A549 (cell line): Measurements from ENCODE around the gene FAF1. TPM values are rescaled to one million over a fixed set of nuclear protein-coding genes. Genes with fewer than 3 reads are reported as not detected.
"Not testable (repeated sequence)": the region's sequence is repeated elsewhere in the genome, so short reads cannot be mapped to it uniquely, and the experiment has no call there.

ENCODE experiments used
- ATAC-seq, 2 experiments: fragments of 200-7000 bp in 1 of 2; fragments of >200 bp in 1 of 2; cut with Nextera tagmentation in 1 of 2; cut with Tn5 transposase in 1 of 2; 3 replicates each; pipeline versions ENCODE4 v1.8.0 to v1.9.1; 2018 to 2020; ENCODE audit warnings: mild to moderate bottlenecking in 1 of 2, moderate library complexity in 1 of 2
- CTCF ChIA-PET: fragments of 300-600 bp; sonication (Branson Sonifier 250); formaldehyde crosslinking; extraction: SDS; loops from one replicate; lab custom pipeline; 2021; ENCODE audit warnings: antibody characterized with exemption, inconsistent platforms; lab: Yijun Ruan, JAX
- POLR2A ChIA-PET: fragments of 350-600 bp; formaldehyde crosslinking; extraction: SDS; loops from one replicate; lab custom pipeline; 2021; ENCODE audit warnings: antibody characterized with exemption, inconsistent platforms; lab: Yijun Ruan, JAX
- DNase-seq, 2 experiments: peaks; one replicate each; pipeline versions ENCODE4 v3.0.0 to v3.0.0-alpha.2; 2011 to 2016; ENCODE audit warnings: low read depth in 1 of 2, low spot score in 1 of 2
- FAIRE-seq: peaks from 2 replicates; lab custom pipeline; 2011; peaks lifted over from hg19 to GRCh38; lab: Jason Lieb, UNC
- H3K27ac ChIP-seq, 2 experiments: fragments of >200 bp; sonication (Bioruptor Twin); formaldehyde crosslinking; 3 replicates each; pipeline ENCODE4 v1.5.1; 2016 to 2017
- H3K4me1 ChIP-seq: fragments of >200 bp; sonication (Bioruptor Twin); formaldehyde crosslinking; 3 replicates; pipeline ENCODE4 v1.6.1; 2016
- H3K4me2 ChIP-seq: fragments of >200 bp; sonication (Bioruptor Twin); formaldehyde crosslinking; 3 replicates; pipeline ENCODE4 v1.6.1; 2016
- H3K4me3 ChIP-seq: fragments of >200 bp; sonication (Bioruptor Twin); formaldehyde crosslinking; 3 replicates; pipeline ENCODE4 v1.5.1; 2016
- H3K9me3 ChIP-seq: fragments of >200 bp; sonication (Bioruptor Twin); formaldehyde crosslinking; 3 replicates; pipeline ENCODE4 v1.6.1; 2016
- CBX2 ChIP-seq: fragments of 200-600 bp; sonication (generic); IDR thresholded peaks from 2 replicates; pipeline ENCODE4 v1.6.1; 2016; ENCODE audit warnings: low read depth, mild to moderate bottlenecking, borderline replicate concordance
- CHD2 ChIP-seq: fragments of 150-350 bp; IDR thresholded peaks from 2 replicates; pipeline ENCODE4 v1.6.1; 2014; ENCODE audit warnings: low read length; ENCODE audit not compliant: partially characterized antibody
- EHMT2 ChIP-seq: fragments of 200-600 bp; sonication (generic); IDR thresholded peaks from 2 replicates; pipeline ENCODE4 v1.6.1; 2016; ENCODE audit warnings: antibody characterized with exemption, low read depth, mild to moderate bottlenecking, moderate library complexity
- EP300 ChIP-seq, 2 experiments: fragments of >200 bp; sonication (Bioruptor Twin); formaldehyde crosslinking; IDR thresholded peaks; 2 replicates in 1 of 2; 3 replicates in 1 of 2; pipeline ENCODE4 v1.6.1; 2016 to 2017
- FOSB ChIP-seq: fragments of 250-450 bp; sonication (Bioruptor Pico); IDR thresholded peaks from 2 replicates; pipeline ENCODE4 v1.5.0; 2020; ENCODE audit warnings: mild to moderate bottlenecking, moderate library complexity
- HOXA7 ChIP-seq: fragments of 250-450 bp; sonication (Bioruptor Pico); IDR thresholded peaks from 2 replicates; pipeline ENCODE4 v1.5.0; 2020; ENCODE audit warnings: mild to moderate bottlenecking, moderate library complexity
- JUN ChIP-seq, 2 experiments: fragments of >200 bp; sonication (Bioruptor Twin); formaldehyde crosslinking; IDR thresholded peaks; 2 replicates in 1 of 2; 3 replicates in 1 of 2; pipeline ENCODE4 v1.6.1; 2016 to 2017
- KDM5A ChIP-seq: fragments of 200-600 bp; sonication (generic); IDR thresholded peaks from 2 replicates; pipeline ENCODE4 v1.6.1; 2016; ENCODE audit warnings: antibody characterized with exemption, mild to moderate bottlenecking
- MAZ ChIP-seq: fragments of 150-350 bp; IDR thresholded peaks from 2 replicates; pipeline ENCODE4 v1.6.1; 2014; ENCODE audit warnings: antibody characterized with exemption, low read depth, low read length, borderline replicate concordance
- MYC ChIP-seq: IDR thresholded peaks from 2 replicates; pipeline ENCODE4 v1.6.1; 2012; ENCODE audit warnings: mild to moderate bottlenecking, inconsistent platforms, low read length, improper control_type of control experiment, borderline replicate concordance
- NR3C1 ChIP-seq: fragments of >200 bp; sonication (Bioruptor Twin); formaldehyde crosslinking; IDR thresholded peaks from 3 replicates; pipeline ENCODE4 v1.6.1; 2017
- POLR2A ChIP-seq: IDR thresholded peaks from 2 replicates; pipeline ENCODE4 v1.6.1; 2012; ENCODE audit warnings: mild to moderate bottlenecking, low read length
- POLR2AphosphoS2 ChIP-seq: conservative IDR thresholded peaks from 2 replicates; pipeline ENCODE4 v1.6.1; 2012; ENCODE audit warnings: low read length, improper control_type of control experiment, inconsistent platforms
- RARB ChIP-seq: fragments of 250-450 bp; sonication (Bioruptor Pico); IDR thresholded peaks from 2 replicates; pipeline ENCODE4 v1.8.0; 2021; ENCODE audit warnings: mild to moderate bottlenecking, moderate library complexity
- RFX5 ChIP-seq: fragments of 450-650 bp; IDR thresholded peaks from 2 replicates; pipeline ENCODE4 v1.7.1; 2014; ENCODE audit warnings: antibody characterized with exemption, mild to moderate bottlenecking, moderate library complexity
- RNF2 ChIP-seq: fragments of 200-600 bp; sonication (generic); IDR thresholded peaks from 2 replicates; pipeline ENCODE4 v1.6.1; 2016; ENCODE audit warnings: low read depth, mild to moderate bottlenecking, antibody characterized with exemption, moderate library complexity, borderline replicate concordance
- SREBF2 ChIP-seq: fragments of 450-650 bp; IDR thresholded peaks from 2 replicates; pipeline ENCODE4 v1.6.1; 2014; ENCODE audit warnings: mild to moderate bottlenecking, moderate library complexity
- TP53 ChIP-seq: fragments of 250-450 bp; sonication (Bioruptor Pico); IDR thresholded peaks from 2 replicates; pipeline ENCODE4 v1.5.0; 2021; ENCODE audit warnings: mild to moderate bottlenecking, moderate library complexity
- ZFP36 ChIP-seq: fragments of 450-650 bp; IDR thresholded peaks from 2 replicates; pipeline ENCODE4 v1.6.1; 2014; ENCODE audit warnings: borderline replicate concordance; ENCODE audit not compliant: partially characterized antibody
- ZSCAN20 ChIP-seq: fragments of 250-450 bp; sonication (Bioruptor Pico); IDR thresholded peaks from 2 replicates; pipeline ENCODE4 v1.8.0; 2022; ENCODE audit warnings: mild to moderate bottlenecking, moderate library complexity
- WGBS: methylation state at CpG from one replicate; pipeline ENCODE4 v1.1.6; 2017; ENCODE audit errors: missing lambda C conversion rate; 5-methylcytosine and 5-hydroxymethylcytosine counted together
- polyA plus RNA-seq, 4 experiments: library from polyadenylated mRNA; depleted of rRNA in 3 of 4; stranded (reverse); fragments of >200 nt; fragmentation: RNase III in 1 of 4; extraction: RNeasy Plus Mini Kit Qiagen cat#74134 plus additional on column Dnase treatment in 1 of 4; gene quantifications; 2 replicates in 3 of 4; 3 replicates in 1 of 4; pipeline ENCODE4 v1.2.3, GENCODE V29; 2011 to 2017
- TF ChIP-seq, protein P1 (sequence below): fragments of >200 bp; sonication (Bioruptor Twin); formaldehyde crosslinking; IDR thresholded peaks from 3 replicates; pipeline ENCODE4 v1.5.1; 2016
- TF ChIP-seq, protein P2 (sequence below): IDR thresholded peaks from 2 replicates; pipeline ENCODE4 v1.6.1; 2012; ENCODE audit warnings: low read depth, borderline replicate concordance
- TF ChIP-seq, protein P3 (sequence below): fragments of >200 bp; sonication (Bioruptor Twin); formaldehyde crosslinking; IDR thresholded peaks from 2 replicates; pipeline ENCODE4 v1.6.1; 2016
- TF ChIP-seq, protein P4 (sequence below): IDR thresholded peaks from 2 replicates; pipeline ENCODE4 v1.6.1; 2012

The FAF1 gene
- polyA plus RNA-seq, 2 of the 4 experiments (the other 2 are of a cell fraction) = 31.7 to 46.2 TPM

DNA sequence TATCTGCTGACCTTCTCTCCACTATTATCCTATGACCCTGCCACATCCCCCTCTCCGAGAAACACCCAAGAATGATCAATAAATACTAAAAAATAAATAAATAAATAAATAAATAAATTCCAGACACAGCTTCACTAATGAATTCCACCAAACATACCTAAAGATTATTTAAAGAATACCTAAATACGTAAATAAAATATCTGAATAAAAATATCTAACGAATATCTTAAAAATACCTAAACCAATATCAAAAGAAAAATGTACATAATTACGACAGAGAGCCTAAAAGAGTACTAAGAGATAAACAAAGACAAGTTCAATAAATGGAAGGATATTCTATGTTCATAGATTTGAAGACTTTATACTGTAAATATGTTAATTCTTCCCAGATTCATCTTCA is 132.5 kb downstream of the FAF1 start:
- ATAC-seq = no peak
- no peaks in the 10 kb centered on the region for H3K9me3 ChIP-seq
- no peak for FAIRE-seq
- H3K27ac ChIP-seq = no peak overlapping the region
- no peak overlapping the region for H3K4me3 ChIP-seq
- CTCF ChIA-PET = no interaction called here
- 90% methylated on average over 4 of the region's 4 CpGs for WGBS
- no peaks in the 10 kb centered on the region for H3K4me1 ChIP-seq
- POLR2A ChIA-PET = no interaction called here
- DNase-seq = no peak
- TF ChIP-seq FOSB = no peak
- no peak for TF ChIP-seq SREBF2
- TF ChIP-seq MYC = no peak
- no peak for TF ChIP-seq POLR2A
- TF ChIP-seq JUN (IDR thresholded peaks at IDR 0.05) = no peak
- TF ChIP-seq, all 56 proteins: peak for 0
- H3K4me2 ChIP-seq = no peak overlapping the region

DNA sequence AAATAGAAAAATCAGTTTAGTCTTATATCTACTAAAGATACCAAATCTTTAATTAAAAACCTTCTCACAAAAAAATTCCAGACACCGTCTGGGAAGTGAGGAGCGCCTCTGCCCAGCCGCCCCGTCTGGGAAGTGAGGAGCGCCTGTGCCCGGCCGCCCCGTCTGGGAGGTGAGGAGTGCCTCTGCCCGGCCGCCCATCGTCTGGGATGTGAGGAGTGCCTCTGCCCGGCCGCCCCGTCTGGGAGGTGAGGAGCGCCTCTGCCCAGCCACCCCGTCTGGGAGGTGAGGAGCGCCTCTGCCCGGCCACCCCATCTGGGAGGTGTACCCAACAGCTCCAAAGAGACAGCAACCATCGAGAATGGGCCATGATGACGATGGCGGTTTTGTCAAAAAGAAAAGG is 133.3 kb downstream of the FAF1 start:
- FAIRE-seq = not testable (repeated sequence)
- WGBS = 96% methylated on average over 11 of the region's 21 CpGs

DNA sequence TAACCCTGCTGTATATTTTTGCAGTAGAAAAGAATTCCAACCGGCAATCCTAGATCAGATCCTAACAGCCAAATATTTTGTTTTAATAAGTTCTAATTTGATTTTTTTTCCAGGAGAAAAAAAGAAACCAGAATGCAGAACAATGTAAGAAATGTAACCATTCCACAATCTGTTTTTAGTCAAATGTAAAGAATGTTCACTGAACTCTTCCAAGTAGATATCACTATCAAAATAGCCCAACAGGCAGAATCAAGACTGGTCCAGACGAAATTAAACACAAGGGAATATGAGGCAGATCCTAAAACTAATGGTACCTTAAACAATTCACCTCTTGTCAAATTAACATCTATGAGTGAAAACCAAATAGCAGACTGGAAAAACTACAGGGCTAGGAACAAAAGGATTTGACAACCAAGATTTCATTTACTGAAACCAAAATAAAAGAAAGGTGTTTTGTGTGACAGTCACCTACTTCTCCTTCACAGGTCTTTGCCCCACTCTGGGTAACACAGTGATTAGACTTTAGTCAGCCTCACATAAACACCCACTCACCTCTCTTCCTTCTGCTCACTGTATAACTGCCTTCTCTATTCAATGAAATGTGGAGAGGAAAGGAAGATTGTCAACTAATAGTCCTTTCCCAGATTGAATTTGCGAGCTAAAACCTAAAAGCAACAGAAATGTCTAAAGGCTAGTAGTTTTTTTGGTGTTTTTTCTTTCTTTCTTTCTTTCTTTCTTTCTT is 137.9 kb downstream of the FAF1 start:
- no peaks in the 10 kb centered on the region for H3K4me1 ChIP-seq
- 91% methylated on average over 3 of the region's 3 CpGs for WGBS
- FAIRE-seq = no peak
- no peak overlapping the region for H3K27ac ChIP-seq
- no peak overlapping the region for H3K4me2 ChIP-seq
- ChIA-PET CTCF (interaction anchor here (0.6 kb wide), 1 partner anchor 77 kb away, joined by 3 read pairs; no protein-coding TSS in a partner anchor), POLR2A (no interaction called here)
- H3K9me3 ChIP-seq = no peaks in the 10 kb centered on the region
- DNase-seq = no peak
- no peak overlapping the region for H3K4me3 ChIP-seq
- TF ChIP-seq, protein P1, sequence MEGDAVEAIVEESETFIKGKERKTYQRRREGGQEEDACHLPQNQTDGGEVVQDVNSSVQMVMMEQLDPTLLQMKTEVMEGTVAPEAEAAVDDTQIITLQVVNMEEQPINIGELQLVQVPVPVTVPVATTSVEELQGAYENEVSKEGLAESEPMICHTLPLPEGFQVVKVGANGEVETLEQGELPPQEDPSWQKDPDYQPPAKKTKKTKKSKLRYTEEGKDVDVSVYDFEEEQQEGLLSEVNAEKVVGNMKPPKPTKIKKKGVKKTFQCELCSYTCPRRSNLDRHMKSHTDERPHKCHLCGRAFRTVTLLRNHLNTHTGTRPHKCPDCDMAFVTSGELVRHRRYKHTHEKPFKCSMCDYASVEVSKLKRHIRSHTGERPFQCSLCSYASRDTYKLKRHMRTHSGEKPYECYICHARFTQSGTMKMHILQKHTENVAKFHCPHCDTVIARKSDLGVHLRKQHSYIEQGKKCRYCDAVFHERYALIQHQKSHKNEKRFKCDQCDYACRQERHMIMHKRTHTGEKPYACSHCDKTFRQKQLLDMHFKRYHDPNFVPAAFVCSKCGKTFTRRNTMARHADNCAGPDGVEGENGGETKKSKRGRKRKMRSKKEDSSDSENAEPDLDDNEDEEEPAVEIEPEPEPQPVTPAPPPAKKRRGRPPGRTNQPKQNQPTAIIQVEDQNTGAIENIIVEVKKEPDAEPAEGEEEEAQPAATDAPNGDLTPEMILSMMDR = no peak
- TF ChIP-seq CHD2 (no peak), TP53 (CRISPR knock-in tag) (no peak), EP300 (IDR thresholded peaks at IDR 0.05) (no peak), JUN (IDR thresholded peaks at IDR 0.05) (no peak), MAZ (no peak), EHMT2 (no peak)
- TF ChIP-seq, protein P2, sequence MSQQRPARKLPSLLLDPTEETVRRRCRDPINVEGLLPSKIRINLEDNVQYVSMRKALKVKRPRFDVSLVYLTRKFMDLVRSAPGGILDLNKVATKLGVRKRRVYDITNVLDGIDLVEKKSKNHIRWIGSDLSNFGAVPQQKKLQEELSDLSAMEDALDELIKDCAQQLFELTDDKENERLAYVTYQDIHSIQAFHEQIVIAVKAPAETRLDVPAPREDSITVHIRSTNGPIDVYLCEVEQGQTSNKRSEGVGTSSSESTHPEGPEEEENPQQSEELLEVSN = no peak
- ATAC-seq = no peak

More for the DNA sequence above, 133.3 kb downstream of the FAF1 start:
- ATAC-seq, H3K4me2 ChIP-seq, CTCF ChIA-PET, DNase-seq, H3K9me3 ChIP-seq, H3K4me1 ChIP-seq, H3K27ac ChIP-seq, H3K4me3 ChIP-seq, POLR2A ChIA-PET: not testable (repeated sequence)

DNA sequence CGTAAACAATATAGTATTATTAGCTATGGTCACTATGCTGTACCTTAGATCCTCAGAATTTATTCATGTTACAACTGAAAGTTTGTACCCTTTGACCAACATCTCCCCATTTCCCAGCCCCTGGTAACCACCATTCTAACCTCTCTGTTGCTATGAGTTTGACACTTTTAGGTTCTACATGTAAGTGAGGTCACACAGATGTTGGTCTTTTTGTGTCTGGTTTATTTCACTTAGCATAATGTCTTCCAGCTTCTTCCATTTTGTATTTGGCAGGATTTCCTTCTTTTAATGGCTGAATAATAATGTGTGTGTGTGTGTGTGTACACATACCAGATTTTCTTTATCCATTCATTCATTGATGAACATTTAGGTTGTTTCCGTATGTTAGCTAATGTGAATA is 139.5 kb downstream of the FAF1 start:
- Histone ChIP-seq H3K9me3 (no peaks in the 10 kb centered on the region), H3K4me2 (no peak overlapping the region), H3K4me3 (no peak overlapping the region), H3K27ac (no peak overlapping the region), H3K4me1 (no peaks in the 10 kb centered on the region)
- FAIRE-seq = no peak
- TF ChIP-seq JUN (IDR thresholded peaks at IDR 0.05) (no peak), POLR2AphosphoS2 (no peak), NR3C1 (no peak), RNF2 (no peak), KDM5A (no peak), CBX2 (no peak), ZFP36 (no peak), RARB (CRISPR knock-in tag) (no peak), RFX5 (no peak), FOSB (no peak), EP300 (IDR thresholded peaks at IDR 0.05) (no peak), HOXA7 (CRISPR knock-in tag) (no peak), ZSCAN20 (CRISPR knock-in tag) (no peak)
- TF ChIP-seq, protein P3, sequence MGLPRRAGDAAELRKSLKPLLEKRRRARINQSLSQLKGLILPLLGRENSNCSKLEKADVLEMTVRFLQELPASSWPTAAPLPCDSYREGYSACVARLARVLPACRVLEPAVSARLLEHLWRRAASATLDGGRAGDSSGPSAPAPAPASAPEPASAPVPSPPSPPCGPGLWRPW = no peak
- TF ChIP-seq, protein P4, sequence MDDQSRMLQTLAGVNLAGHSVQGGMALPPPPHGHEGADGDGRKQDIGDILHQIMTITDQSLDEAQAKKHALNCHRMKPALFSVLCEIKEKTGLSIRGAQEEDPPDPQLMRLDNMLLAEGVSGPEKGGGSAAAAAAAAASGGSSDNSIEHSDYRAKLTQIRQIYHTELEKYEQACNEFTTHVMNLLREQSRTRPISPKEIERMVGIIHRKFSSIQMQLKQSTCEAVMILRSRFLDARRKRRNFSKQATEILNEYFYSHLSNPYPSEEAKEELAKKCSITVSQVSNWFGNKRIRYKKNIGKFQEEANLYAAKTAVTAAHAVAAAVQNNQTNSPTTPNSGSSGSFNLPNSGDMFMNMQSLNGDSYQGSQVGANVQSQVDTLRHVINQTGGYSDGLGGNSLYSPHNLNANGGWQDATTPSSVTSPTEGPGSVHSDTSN = no peak
- no peak for DNase-seq
- 88% methylated on average over 2 of the region's 2 CpGs for WGBS
- ChIA-PET POLR2A (no interaction called here), CTCF (no interaction called here)
- ATAC-seq = no peak
